ENCODE results near the gene TPRA1.

DNA sequence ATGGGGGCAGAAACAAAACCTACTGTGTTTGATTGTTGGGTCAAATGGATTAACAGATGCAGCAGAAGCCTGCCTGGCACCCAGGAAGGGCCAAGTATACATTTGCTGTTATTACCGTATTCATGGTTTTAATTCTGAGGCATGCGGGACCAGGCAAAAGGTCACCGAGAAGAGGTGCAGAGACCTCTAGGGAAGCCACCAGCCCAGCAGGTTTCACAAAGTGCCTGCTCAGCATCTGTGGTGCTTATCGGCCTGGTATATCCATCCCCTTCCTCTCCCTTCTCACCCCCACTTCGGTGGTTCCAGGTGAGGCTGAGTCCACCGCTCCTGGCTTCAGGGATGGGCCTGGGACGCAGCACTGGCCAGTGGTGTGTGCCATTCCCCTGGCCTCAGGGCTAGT, 13.1 kb downstream of the TPRA1 start:
- TF ChIP-seq, protein P1, sequence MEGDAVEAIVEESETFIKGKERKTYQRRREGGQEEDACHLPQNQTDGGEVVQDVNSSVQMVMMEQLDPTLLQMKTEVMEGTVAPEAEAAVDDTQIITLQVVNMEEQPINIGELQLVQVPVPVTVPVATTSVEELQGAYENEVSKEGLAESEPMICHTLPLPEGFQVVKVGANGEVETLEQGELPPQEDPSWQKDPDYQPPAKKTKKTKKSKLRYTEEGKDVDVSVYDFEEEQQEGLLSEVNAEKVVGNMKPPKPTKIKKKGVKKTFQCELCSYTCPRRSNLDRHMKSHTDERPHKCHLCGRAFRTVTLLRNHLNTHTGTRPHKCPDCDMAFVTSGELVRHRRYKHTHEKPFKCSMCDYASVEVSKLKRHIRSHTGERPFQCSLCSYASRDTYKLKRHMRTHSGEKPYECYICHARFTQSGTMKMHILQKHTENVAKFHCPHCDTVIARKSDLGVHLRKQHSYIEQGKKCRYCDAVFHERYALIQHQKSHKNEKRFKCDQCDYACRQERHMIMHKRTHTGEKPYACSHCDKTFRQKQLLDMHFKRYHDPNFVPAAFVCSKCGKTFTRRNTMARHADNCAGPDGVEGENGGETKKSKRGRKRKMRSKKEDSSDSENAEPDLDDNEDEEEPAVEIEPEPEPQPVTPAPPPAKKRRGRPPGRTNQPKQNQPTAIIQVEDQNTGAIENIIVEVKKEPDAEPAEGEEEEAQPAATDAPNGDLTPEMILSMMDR (IDR thresholded peaks at IDR 0.05), result no peak
- TF ChIP-seq POLR2A (IDR thresholded peaks at IDR 0.05), result no peak
